Panc1 (cell line): ENCODE data around the gene DUSP9. TPM values are rescaled to one million over a fixed set of nuclear protein-coding genes. Genes with fewer than 3 reads are reported as not detected.

Experiments
- ATAC-seq: fragments of 200-7000 bp; cut with Tn5 transposase; 2 replicates; pipeline ENCODE4 v1.9.1; 2020; ENCODE audit warnings: mild to moderate bottlenecking, moderate library complexity
- BruUV-seq: library from RNA; stranded (reverse); fragments of 400-500 nt; replicated peaks from 2 replicates; lab custom pipeline; 2021; lab: Mats Ljungman, UMichigan
- CTCF ChIA-PET: fragments of 300-600 bp; sonication (Branson Sonifier 250); formaldehyde crosslinking; loops from one replicate; lab custom pipeline; 2022; ENCODE audit warnings: antibody characterized with exemption; lab: Charles Lee
- POLR2A ChIA-PET: fragments of 300-600 bp; sonication (Branson Sonifier 250); formaldehyde crosslinking; loops from one replicate; lab custom pipeline; 2022; ENCODE audit warnings: antibody characterized with exemption; lab: Charles Lee
- DNase-seq: peaks from one replicate; pipeline ENCODE4 v3.0.0-alpha.2; 2010; ENCODE audit warnings: low read depth, low spot score
- H3K27ac ChIP-seq: 2 replicates; pipeline ENCODE4 v1.5.1; 2011; ENCODE audit warnings: mild to moderate bottlenecking, low read length, inconsistent platforms
- H3K27me3 ChIP-seq: fragments of 200-500 bp; sonication (Bioruptor generic); 2 replicates; pipeline ENCODE4 v1.6.0; 2014; ENCODE audit warnings: low read length, inconsistent platforms; ENCODE audit not compliant: control insufficient read depth, insufficient read depth
- H3K36me3 ChIP-seq: fragments of 200-500 bp; sonication (Bioruptor generic); 2 replicates; pipeline ENCODE4 v1.5.1; 2014; ENCODE audit warnings: inconsistent platforms, mild to moderate bottlenecking, low read length, moderate library complexity; ENCODE audit not compliant: control insufficient read depth, insufficient read depth
- H3K4me1 ChIP-seq: 2 replicates; pipeline ENCODE4 v1.5.1; 2011; ENCODE audit warnings: inconsistent platforms, mild to moderate bottlenecking, low read length, moderate library complexity; ENCODE audit not compliant: control insufficient read depth, insufficient read depth
- H3K4me3 ChIP-seq, 2 experiments: 2 replicates each; pipeline ENCODE4 v1.5.1; 2011 to 2012; ENCODE audit warnings: low read depth in 2 of 2, low read length in 2 of 2, mild to moderate bottlenecking in 2 of 2, inconsistent platforms in 1 of 2, moderate library complexity in 1 of 2
- H3K9me3 ChIP-seq: fragments of 200-500 bp; sonication (Bioruptor generic); 2 replicates; pipeline ENCODE4 v1.5.1; 2014; ENCODE audit warnings: low read depth, mild to moderate bottlenecking, inconsistent platforms, low read length, moderate library complexity; ENCODE audit not compliant: control insufficient read depth, insufficient read depth
- CTCF ChIP-seq: fragments of 450-650 bp; IDR thresholded peaks from 2 replicates; pipeline ENCODE4 v1.5.1; 2017; ENCODE audit warnings: mild to moderate bottlenecking
- REST ChIP-seq, 2 experiments: IDR thresholded peaks; 2 replicates each; pipeline ENCODE4 v1.6.1; 2011 to 2012; ENCODE audit warnings: low read depth in 2 of 2, control low read depth in 1 of 2, low read length in 1 of 2, mild to moderate bottlenecking in 1 of 2, moderate library complexity in 1 of 2; ENCODE audit not compliant: insufficient read depth in 1 of 2
- in situ Hi-C: cut with HindIII; loops from 2 replicates; pipeline ENCODE4 v1.10.0; 2016; ENCODE audit warnings: low sequenced_read_pairs, low pct_unique_long_range_greater_than_20kb
- intact Hi-C: fragments of 100-400 bp; cut with micrococcal nuclease; formaldehyde crosslinking; loops from one replicate; pipeline ENCODE4 v1.10.0; 2022; ENCODE audit not compliant: unreplicated experiment
- total RNA-seq: library from RNA; stranded (reverse); gene quantifications from one replicate; pipeline ENCODE4 v1.2.1, GENCODE V29; 2021; ENCODE audit not compliant: unreplicated experiment

DUSP9 gene
- total RNA-seq, 1 experiment from 2014 or later: 7.1 TPM

- Histone ChIP-seq H3K4me1 (peaks cover 7% of the 10 kb centered on the region), H3K36me3 (no peaks in the 10 kb centered on the region), H3K27ac (no peak overlapping the region), H3K27me3 (peaks cover 4% of the 10 kb centered on the region), H3K4me3 (peak overlapping the region; percentile 33 to 46), H3K9me3 (no peaks in the 10 kb centered on the region)
- ATAC-seq: peak; percentile 54
- ChIA-PET CTCF (interaction anchor here (0.8 to 2.0 kb wide), 3 partner anchors 8 to 24 kb away, joined by 3 to 13 read pairs (median 4); no protein-coding TSS in a partner anchor), POLR2A (no interaction called here)
- intact Hi-C loops (no loop called here), in situ Hi-C loops (no loop called here)
- no TSS peak for BruUV-seq
- DNase-seq: no peak
- TF ChIP-seq CTCF (peak; percentile 69; the same call in 1 of the 2 replicates), REST (IDR thresholded peaks at IDR 0.05; ENCODE audit: insufficient read depth in 1 of 2, low read depth in 2 of 2, low read length in 1 of 2) (no peak)
Measured at GRCh38 chrX:153643431-153644351, 3.3 kb upstream of the DUSP9 start.

- no peaks in the 10 kb centered on the region for H3K9me3 ChIP-seq
- ATAC-seq (peak; percentile 47), DNase-seq (no peak)
- CTCF ChIA-PET: interaction anchor here (0.6 to 2.0 kb wide), 5 partner anchors 9 to 26 kb away, joined by 3 to 13 read pairs (median 5); no protein-coding TSS in a partner anchor
- H3K27me3 ChIP-seq: peaks cover 4% of the 10 kb centered on the region
- peak overlapping the region in 1 of 2 experiments; percentile 24; a peak in 2 of 4 replicates for H3K4me3 ChIP-seq
- in situ Hi-C loops: no loop called here
- BruUV-seq: no TSS peak
- H3K4me1 ChIP-seq: peaks cover 7% of the 10 kb centered on the region
- no peaks in the 10 kb centered on the region for H3K36me3 ChIP-seq
- TF ChIP-seq REST (IDR thresholded peaks at IDR 0.05; ENCODE audit: insufficient read depth in 1 of 2, low read depth in 2 of 2, low read length in 1 of 2) (no peak), CTCF (peak; percentile 25)
- no peak overlapping the region for H3K27ac ChIP-seq
- POLR2A ChIA-PET: no interaction called here
- intact Hi-C loops: loop anchor here (5.0 kb wide), 1 partner anchor 107 kb away; no protein-coding TSS in a partner anchor
Measured at GRCh38 chrX:153644356-153645125, 2.5 kb upstream of the DUSP9 start.
